Fibroblast of skin of abdomen (primary cell): ENCODE measurements around the gene HCN3.
A peak's percentile ranks its signal among the peaks of the same experiment; 100 is the strongest.
"Not testable (repeated sequence)": the region's sequence is repeated elsewhere in the genome, so short reads cannot be mapped to it uniquely, and the experiment has no call there.

Experiments used
- DNase-seq: peaks from one replicate; pipeline ENCODE4 v3.0.0-alpha.2; 2013

HCN3 gene

DNA sequence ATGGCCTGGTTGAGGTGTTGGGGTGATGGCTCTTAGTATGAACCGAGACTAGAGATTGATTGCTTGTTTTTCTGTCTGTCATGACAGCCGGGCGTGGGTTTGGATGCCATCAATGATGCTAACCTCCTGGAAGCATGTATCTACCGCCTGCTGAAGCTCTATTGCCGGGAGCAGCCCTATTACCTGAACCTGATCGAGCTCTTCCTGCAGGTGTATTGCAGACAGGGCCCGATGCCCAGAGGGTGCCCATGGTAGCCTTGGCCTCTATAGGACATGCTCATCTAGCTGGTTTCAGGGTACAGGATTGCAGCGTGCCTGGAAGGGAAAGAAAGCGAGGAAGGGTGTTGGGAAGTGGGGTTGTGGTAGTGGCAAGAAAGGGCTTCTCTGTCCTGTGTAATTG lies 40.8 kb downstream of the HCN3 start:
- DNase-seq, result no peak

DNA sequence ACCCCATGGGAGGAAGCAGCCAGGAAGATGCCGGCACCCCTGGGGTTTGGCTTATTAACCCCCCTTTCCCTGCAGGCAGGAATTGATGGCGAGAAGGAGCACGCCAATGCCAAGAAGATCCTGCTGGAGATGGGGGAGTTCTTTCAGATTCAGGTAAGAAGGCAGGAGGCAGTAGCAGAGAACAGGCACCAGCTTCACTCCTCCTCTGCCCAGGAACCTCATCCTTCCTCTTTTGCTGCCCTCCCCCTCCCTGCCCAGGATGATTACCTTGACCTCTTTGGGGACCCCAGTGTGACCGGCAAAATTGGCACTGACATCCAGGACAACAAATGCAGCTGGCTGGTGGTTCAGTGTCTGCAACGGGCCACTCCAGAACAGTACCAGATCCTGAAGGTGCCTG lies 42.3 kb downstream of the HCN3 start:
- no peak for DNase-seq

DNA sequence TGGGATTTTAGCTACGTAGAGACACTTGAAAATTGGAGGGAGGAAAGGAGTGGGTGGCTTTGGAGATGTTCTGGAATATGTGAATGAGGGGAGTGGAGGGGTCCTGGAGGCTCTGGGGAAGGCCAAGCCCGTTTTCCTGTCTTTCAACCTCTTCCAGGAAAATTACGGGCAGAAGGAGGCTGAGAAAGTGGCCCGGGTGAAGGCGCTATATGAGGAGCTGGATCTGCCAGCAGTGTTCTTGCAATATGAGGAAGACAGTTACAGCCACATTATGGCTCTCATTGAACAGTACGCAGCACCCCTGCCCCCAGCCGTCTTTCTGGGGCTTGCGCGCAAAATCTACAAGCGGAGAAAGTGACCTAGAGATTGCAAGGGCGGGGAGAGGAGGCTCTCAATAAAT lies 43.0 kb downstream of the HCN3 start:
- no peak for DNase-seq

DNA sequence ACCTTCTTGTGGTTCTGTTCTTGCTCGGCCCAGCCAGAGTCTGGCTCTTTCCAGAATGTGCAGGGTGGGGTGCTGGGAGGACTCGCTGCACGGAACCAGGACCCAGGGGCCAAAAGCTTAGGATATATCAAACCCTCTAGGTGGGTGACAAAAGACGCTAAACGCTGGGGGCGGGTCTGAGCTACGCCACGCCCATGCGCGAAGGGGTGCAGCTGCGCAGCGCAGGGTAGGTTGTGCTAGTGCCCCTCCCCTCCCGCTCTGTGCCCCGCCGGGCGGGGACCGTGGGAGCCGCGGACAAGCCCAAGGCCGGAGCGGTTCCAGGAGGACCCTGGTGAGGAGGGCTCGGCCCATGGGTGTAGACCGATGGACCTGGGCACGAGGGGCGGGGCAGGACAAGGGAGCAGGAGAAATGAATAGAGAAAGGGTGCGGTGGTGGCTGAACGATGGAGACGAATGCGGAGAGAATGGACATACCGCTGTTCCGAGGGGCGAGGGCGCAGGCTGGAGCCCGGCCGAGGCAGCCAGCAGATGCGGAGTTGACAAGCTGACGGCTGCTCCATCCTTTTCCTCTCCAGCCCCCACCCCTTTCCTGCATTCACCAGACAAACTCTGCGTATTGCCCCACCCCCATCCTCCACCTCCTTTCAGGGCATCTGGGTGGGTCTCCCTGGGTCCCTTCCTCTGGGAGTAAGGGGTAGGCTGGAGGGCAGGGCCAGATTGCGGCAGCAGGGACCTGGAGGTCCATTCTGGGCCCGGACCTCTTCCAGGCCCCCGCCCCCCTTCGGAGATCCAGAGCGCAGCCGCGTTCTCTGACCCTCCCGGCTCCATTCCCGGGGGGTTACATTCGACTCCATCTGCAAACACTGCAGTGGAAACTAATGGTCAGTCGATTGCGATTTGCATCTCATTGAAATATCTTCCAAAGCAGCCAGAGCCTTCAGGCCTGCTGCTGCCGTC lies 43.7 kb downstream of the HCN3 start, which contains the start of gene RUSC1:
TSS of gene RUSC1 (plus strand) at position 234 of the 957 bp plus-strand sequence. CDS start 880 bp downstream, outside the sequence.
- peak; percentile 62 for DNase-seq

GRCh38 chr1:155321639-155322503 lies 44.6 kb downstream of the HCN3 start:
- no peak for DNase-seq

- no peak for DNase-seq
Observed at GRCh38 chr1:155322571-155322952, 45.3 kb downstream of the HCN3 start.

DNA sequence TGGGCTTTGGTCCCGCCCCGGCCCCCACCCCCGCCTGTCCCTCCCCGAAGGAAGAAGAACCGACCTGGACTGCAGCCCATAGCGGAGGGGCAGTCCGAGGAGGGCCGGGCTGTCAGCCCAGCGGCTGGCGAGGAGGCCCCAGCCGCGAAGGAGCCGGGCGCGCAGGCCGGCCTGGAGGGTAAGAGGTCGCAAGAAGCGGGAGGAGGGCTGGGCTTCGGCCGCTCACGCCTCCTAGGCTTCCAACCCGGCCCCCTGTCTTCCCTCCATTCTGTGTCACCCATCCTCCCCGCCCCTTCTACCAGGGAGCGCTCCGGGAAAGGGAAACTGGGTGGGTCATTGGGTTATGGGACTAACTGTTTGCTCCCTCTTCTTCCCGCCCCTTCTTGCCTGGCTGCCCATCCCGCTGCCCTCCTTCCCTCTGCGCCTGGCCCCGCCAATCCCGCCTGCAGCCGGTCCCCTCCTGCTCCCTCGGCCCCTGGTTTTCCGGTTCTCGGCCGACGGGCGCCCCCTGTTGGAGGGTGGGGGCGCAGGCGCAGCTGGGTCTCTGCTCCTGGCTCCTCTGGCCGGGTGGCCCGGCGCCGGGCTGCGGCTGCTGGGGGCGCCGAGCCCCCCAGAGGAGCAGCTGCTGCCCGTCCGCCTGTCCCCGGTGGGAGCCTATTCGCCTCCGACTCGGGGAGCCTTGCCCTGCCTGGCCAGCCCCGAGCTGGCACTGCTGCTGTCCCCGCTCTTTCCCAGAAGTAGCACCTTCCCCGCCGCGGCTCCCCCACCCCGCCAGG lies 45.9 kb downstream of the HCN3 start:
- peak; percentile 93 for DNase-seq

- peak; percentile 89 for DNase-seq
Observed at GRCh38 chr1:155323729-155324036, 46.4 kb downstream of the HCN3 start.

DNA sequence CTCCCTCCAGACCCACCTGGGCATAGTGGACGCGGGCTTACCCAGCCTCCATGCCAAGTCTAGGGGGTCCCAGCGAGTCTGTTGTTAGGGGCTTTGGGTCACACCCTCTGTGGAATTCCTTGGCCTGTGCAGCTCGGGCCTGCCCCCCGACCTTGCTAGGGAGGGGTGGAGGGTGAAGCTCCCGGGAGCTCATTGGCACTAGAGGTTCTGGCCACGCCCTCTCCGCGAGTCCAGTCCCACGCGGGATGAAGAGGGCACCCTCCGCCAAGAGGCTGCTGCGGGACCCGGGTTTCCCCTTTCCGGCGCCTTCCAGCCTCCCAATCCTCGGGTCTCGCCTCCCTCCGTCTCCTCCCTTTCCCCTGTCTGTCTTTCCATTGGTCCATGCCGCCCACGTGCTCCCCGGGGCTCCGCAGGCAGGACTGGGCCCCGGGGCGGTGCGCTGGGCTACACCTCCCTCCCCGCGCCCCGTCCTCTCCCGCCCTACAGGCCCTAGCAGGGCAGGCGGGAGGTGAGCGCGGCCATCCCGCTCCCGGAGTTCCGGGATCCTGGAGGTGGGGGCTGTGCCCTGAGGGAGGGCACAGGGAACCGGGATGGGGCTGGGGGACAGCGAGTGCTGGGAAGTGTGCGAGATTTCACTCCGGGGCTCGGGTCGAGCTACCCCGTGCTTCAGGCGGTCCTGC lies 46.9 kb downstream of the HCN3 start:
- peak; percentile 96 for DNase-seq

GRCh38 chr1:155324717-155325602 lies 47.7 kb downstream of the HCN3 start:
- DNase-seq, result peak; percentile 38

DNA sequence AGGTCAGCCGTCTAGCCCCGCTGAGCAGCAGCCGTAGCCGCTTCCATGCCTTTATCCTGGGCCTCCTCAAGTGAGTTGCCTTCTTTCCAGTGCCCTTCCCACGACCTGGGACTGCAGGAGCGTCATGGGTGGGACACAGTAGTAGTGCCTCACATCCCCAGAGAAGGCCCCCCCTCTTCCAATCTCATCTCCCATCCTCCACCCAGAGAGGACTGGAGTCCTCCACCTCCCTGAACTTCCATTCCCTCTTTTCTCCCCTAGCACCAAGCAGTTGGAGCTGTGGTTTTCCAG lies 48.3 kb downstream of the HCN3 start:
- no peak for DNase-seq

- no peak for DNase-seq
Observed at GRCh38 chr1:155326020-155326526, 48.8 kb downstream of the HCN3 start.

- no peak for DNase-seq
Observed at GRCh38 chr1:155326631-155327037, 49.4 kb downstream of the HCN3 start.

DNA sequence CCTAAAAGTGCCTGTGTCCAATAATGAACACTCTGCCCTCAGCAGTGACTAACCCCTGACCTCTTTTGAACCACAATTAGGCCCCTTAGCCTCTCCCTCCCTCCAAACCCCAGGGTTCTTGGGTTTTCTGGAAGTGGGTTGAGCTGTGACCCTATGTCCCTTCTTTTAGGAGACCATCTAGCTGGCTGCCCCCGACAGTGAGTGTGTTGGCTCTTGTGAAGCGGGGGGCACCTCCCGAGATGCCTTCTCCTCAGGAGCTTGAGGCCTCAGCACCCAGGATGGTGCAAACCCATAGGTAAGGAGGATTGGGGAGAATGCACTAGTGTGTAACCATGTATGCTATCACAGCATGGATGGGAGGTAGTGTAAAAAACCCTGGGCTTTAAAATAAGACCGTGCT lies 50.7 kb downstream of the HCN3 start:
- no peak for DNase-seq

DNA sequence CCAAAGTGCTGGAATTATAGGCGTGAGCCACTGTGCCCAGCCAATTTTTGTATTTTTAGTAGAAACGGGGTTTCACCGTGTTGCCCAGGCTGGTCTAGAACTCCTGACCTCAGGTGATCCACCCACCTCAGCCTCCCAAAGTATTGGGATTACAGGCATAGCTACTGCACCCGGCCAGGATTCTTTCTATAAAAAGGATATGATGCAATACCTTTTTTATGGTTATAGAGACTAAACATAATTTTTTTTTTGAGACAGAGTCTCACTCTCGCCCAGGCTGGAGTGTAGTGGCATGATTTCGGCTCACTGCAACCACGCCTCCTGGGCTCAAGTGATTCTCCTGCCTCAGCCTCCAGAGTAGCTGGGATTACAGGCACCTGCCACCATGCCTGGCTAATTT lies 51.6 kb downstream of the HCN3 start:
- DNase-seq, result not testable (repeated sequence)

GRCh38 chr1:155329980-155330598 lies 52.8 kb downstream of the HCN3 start:
- DNase-seq, result no peak

DNA sequence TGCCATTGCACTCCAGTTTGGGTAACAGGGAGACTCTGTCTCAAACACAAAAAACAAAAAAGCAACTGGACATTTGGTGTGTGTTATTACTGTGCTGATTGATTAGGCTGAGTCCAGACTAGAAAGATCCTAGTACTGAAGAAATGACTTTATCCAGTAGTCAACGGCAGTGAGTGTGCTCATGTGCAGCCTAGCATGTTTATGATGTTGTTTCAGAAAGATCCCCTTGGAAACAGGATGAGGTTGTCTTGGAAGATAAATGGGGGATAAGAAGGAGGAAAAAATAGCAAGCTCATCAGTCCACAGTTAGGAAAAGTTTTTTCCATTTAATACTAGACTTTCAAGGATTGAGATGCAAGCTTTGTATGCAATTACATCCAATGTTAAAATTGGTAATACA lies 57.7 kb downstream of the HCN3 start:
- DNase-seq, result no peak
